ENCODE results near the gene RNU2-63P.

The RNU2-63P gene

DNA sequence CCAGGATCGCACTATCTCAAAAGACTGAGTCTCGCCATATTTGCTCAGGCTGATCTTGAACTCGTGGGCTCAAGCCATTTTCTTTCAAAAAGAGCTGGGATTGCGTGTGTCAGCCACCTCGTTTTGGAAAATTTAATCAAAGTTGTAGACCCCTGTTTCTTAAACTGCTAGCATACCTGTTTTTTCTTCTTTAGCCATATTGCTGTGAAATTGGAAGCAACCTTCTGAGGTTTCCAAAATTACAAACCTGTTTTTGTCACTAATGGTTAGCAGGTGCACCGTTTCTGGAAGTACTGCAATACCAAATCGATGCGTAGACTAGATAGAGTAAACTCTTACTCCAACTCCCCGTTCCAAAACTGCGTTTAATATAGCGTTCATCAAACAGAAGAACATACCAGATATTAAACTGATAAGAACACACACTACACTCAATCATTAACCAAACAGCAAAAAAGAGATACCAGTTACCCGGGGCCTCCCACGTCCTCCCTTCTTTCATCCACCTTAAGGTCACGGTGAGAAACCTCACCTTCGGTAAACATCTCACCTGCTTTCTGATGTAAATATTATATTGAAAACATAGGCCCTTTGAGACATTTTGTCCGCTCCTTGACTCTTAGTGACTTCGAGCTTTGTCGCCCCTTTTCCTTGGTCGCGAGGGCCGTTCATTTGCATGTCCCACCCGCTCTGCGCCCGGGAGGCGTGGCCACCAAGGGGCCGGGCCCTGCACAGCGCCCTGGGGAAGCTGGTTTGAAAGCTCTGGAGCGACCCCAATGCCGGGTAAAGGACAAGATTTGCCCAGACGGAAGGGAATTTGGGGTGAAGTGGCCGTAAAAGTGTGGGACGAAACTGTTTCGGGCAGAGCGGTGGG is at the start of gene RNU2-63P:
Gene RNU2-63P, minus strand, starts transcription at position 462 of the 874 bp plus-strand sequence.
- peak within 1 kb of the TSS; percentile 90 for H3K27ac ChIP-seq
- peak; percentile 93 for DNase-seq (ENCODE audit: low read depth, low spot score)
- H3K9me3 ChIP-seq (ENCODE audit: low read depth, low read length): no peaks in the 10 kb centered on the region
- peak within 1 kb of the TSS; percentile 76 for H3K4me3 ChIP-seq
- H3K36me3 ChIP-seq (ENCODE audit: insufficient read depth, low read length): no peaks in the 10 kb centered on the region
- peak within 1 kb of the TSS; percentile 88 for H3K9ac ChIP-seq (ENCODE audit: insufficient read length)
- peak; percentile 100 for TF ChIP-seq POLR2AphosphoS5 (IDR thresholded peaks at IDR 0.05; ENCODE audit: borderline replicate concordance, low read depth, low read length)
- no peak for TF ChIP-seq EZH2 (IDR thresholded peaks at IDR 0.05)
- TF ChIP-seq FOXP2 (optimal IDR thresholded peaks at IDR 0.05; ENCODE audit: control extremely low read depth, extremely low read length, insufficient read depth): no peak

DNA sequence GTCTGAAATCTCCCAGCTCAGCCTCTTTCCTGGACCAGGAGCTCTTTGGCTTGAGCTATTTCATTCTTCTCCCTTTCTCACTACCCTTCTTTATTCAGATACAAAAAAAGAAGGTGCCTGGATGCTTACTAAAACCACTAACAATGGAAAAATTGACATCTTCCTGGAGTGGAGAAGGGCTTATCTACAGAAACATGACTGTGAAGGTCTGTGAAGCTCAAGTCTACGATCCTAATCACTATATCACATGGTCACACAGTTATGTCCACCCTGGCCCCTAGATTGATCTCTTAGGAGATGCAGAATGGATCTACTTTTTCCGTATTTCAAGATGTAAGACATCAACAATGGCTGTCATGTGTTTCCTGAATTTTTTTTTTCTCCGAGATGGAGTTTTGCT is 44.9 kb upstream of the RNU2-63P start:
- Histone ChIP-seq H3K27ac (no peak overlapping the region), H3K36me3 (ENCODE audit: insufficient read depth, low read length) (no peaks in the 10 kb centered on the region), H3K9ac (ENCODE audit: insufficient read length) (no peak overlapping the region), H3K9me3 (ENCODE audit: low read depth, low read length) (no peaks in the 10 kb centered on the region), H3K4me3 (no peak overlapping the region)
- no peak for TF ChIP-seq EZH2 (IDR thresholded peaks at IDR 0.05)
- no peak for TF ChIP-seq POLR2AphosphoS5 (IDR thresholded peaks at IDR 0.05; ENCODE audit: borderline replicate concordance, low read depth, low read length)
- no peak for TF ChIP-seq FOXP2 (optimal IDR thresholded peaks at IDR 0.05; ENCODE audit: control extremely low read depth, extremely low read length, insufficient read depth)
- no peak for DNase-seq (ENCODE audit: low read depth, low spot score)

DNA sequence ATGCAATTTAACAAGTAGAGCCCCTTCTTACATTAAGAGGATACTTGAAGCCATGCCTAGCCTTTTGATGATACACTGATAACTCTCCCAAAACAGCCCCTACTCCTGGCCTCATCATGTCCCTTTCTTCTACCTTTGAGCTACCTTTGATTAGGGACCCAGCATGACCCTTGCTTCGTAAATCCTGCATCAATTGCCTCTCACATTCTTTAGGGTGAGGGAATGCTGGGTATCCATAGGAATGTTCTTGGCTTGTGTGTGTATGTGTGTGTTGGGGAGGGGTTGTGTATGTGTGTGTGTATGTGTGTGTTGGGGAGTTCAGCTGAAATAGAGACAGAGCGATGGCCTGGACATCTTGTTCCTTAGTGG is 44.5 kb upstream of the RNU2-63P start:
- no peak for DNase-seq (ENCODE audit: low read depth, low spot score)

DNA sequence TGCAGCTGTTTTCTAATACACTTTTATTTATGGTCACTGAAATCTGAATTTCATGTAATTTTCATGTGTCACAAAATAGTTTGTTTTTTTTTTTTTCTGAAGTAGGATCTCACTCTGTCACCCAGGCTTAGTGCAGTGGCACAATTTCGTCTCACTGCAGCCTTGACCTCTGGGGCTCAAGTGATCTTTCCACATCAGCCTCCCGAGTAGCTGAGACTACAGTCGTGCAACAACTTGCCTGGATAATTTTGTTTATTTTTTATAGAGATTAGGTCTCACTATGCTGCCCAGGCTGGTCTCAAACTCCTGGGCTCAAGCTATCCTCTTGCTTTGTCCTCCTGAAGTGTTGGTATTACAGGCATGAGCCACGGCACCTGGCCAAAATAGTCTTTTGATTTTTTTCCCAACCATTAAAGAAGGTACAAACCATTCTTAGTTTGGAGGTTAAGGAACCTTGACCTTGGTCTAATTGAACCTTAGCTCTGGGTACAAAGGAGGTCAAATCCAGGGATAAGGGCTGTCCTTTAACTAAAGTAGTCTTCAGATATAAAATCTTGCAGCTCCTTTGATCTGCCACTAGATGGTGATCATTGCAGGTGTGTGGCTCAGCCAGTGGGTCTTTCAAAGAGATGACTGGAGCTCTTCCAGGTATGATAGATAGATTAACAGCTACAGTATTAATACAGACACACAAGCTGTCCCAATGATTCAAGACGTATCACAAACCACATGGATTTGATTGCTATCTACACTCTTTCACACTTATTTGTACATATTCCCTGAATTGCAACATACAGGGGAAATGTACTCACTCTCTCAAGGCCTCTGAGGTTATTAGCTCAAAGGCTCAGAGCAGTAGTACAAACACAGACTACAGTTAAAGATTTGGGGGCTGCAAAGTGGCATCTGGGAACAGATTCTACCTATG is 43.9 kb upstream of the RNU2-63P start:
- no peak for DNase-seq (ENCODE audit: low read depth, low spot score)
- Histone ChIP-seq H3K9ac (ENCODE audit: insufficient read length) (no peak overlapping the region), H3K27ac (no peak overlapping the region), H3K4me3 (no peak overlapping the region), H3K9me3 (ENCODE audit: low read depth, low read length) (no peaks in the 10 kb centered on the region), H3K36me3 (ENCODE audit: insufficient read depth, low read length) (no peaks in the 10 kb centered on the region)
- TF ChIP-seq FOXP2 (optimal IDR thresholded peaks at IDR 0.05; ENCODE audit: control extremely low read depth, extremely low read length, insufficient read depth): no peak

More for the DNA sequence above, 44.5 kb upstream of the RNU2-63P start:
- no peak overlapping the region for H3K27ac ChIP-seq
- no peak for TF ChIP-seq POLR2AphosphoS5 (IDR thresholded peaks at IDR 0.05; ENCODE audit: borderline replicate concordance, low read depth, low read length)
- no peak for TF ChIP-seq EZH2 (IDR thresholded peaks at IDR 0.05)
- no peak for TF ChIP-seq FOXP2 (optimal IDR thresholded peaks at IDR 0.05; ENCODE audit: control extremely low read depth, extremely low read length, insufficient read depth)
- H3K9me3 ChIP-seq (ENCODE audit: low read depth, low read length): no peaks in the 10 kb centered on the region
- no peaks in the 10 kb centered on the region for H3K36me3 ChIP-seq (ENCODE audit: insufficient read depth, low read length)
- H3K9ac ChIP-seq (ENCODE audit: insufficient read length): no peak overlapping the region
- no peak overlapping the region for H3K4me3 ChIP-seq

DNA sequence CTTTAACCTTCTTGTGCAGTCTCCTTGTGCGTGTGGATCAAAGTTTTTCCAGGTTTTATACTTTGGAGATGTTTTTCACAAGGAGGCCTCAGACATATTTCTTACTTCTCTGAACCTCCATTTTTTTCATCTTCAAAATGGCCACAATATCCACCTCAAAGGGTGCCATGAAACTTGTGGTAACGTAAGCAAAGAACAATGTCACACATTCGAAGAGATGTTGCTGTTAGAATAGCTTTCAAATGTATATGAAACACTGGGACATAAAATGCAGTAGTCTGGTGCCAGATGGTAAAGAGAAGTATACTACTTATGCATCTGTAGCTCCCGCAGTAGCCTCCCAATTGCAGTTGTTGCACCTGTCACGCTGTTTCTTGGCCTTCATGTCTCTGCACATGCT is 41.8 kb upstream of the RNU2-63P start:
- Histone ChIP-seq H3K9ac (ENCODE audit: insufficient read length) (no peak overlapping the region), H3K36me3 (ENCODE audit: insufficient read depth, low read length) (no peaks in the 10 kb centered on the region), H3K9me3 (ENCODE audit: low read depth, low read length) (no peaks in the 10 kb centered on the region), H3K4me3 (no peak overlapping the region), H3K27ac (no peak overlapping the region)
- TF ChIP-seq POLR2AphosphoS5 (IDR thresholded peaks at IDR 0.05; ENCODE audit: borderline replicate concordance, low read depth, low read length) (no peak), FOXP2 (optimal IDR thresholded peaks at IDR 0.05; ENCODE audit: control extremely low read depth, extremely low read length, insufficient read depth) (no peak), EZH2 (IDR thresholded peaks at IDR 0.05) (no peak)
- DNase-seq (ENCODE audit: low read depth, low spot score): no peak

DNA sequence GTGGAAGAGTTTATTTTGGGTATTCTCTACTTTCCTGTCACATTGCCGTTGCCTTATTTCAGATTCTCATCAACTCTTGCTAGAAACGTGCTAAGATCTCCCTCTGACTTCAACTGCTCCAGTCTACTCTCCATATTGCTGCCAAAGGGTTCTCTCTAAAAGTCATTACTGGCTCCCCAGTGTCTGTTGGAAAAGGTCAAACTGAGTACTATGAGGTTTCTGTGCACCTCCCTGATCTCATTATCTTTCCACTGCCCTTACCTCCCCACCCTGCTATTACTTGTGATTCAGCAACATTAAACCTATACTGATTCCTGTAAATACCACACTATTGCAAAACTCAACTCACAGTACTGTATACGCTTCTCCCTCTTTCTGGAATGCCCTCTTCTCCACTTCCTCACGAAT is 41.1 kb upstream of the RNU2-63P start:
- Histone ChIP-seq H3K9ac (ENCODE audit: insufficient read length) (no peak overlapping the region), H3K4me3 (no peak overlapping the region), H3K9me3 (ENCODE audit: low read depth, low read length) (no peaks in the 10 kb centered on the region), H3K36me3 (ENCODE audit: insufficient read depth, low read length) (no peaks in the 10 kb centered on the region), H3K27ac (no peak overlapping the region)
- DNase-seq (ENCODE audit: low read depth, low spot score): no peak
- no peak for TF ChIP-seq POLR2AphosphoS5 (IDR thresholded peaks at IDR 0.05; ENCODE audit: borderline replicate concordance, low read depth, low read length)
- no peak for TF ChIP-seq FOXP2 (optimal IDR thresholded peaks at IDR 0.05; ENCODE audit: control extremely low read depth, extremely low read length, insufficient read depth)

DNA sequence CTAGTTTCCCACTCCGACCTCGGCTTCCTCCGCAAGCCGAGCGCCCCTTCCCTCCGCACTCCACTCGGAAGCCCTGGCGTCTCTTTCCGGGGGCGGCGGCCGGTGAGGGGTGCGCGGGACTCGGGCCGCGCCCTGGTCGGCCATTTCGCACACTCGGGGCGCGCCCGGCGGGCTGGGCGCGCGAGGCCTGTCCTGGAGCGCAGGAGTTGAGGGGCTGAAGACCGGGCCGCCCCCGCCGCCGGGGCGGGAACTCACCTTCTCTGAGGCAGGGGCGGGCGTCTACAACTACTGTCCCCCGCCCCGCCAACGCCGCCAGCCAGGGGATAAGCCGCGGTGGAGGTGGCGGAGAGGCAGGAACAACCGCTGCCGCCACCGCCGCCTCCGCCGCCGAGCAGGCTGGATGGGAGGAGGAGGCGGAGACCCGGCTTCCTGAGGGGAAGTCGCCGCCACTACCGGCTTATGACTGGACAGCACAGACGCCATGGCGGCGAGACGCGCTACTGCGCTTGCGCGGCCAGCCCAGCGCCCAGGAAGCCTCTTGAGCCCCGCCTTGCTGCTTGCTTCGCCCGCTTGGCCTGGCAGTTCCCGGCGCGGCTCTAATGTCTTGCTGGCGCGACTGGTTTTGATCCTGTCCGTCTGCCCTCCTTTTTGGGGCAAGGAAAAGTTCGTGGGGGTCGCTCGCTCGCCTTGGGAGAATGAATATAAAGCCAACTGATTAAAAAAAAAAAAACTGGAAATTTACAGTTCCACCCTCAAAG is 39.2 kb upstream of the RNU2-63P start, which contains the start of gene KRCC1:
Gene KRCC1, minus strand, starts transcription at position 413 of the 758 bp plus-strand sequence. CDS start 27,220 bp downstream, outside the sequence.
- peak; percentile 59 for DNase-seq (ENCODE audit: low read depth, low spot score)
- peak within 1 kb of the TSS; percentile 94 for H3K9ac ChIP-seq (ENCODE audit: insufficient read length)
- H3K9me3 ChIP-seq (ENCODE audit: low read depth, low read length): no peaks in the 10 kb centered on the region
- H3K27ac ChIP-seq: peak within 1 kb of the TSS; percentile 77; the same call in 1 of the 2 replicates
- no peaks in the 10 kb centered on the region for H3K36me3 ChIP-seq (ENCODE audit: insufficient read depth, low read length)
- H3K4me3 ChIP-seq: peak within 1 kb of the TSS; percentile 90
- TF ChIP-seq EZH2 (IDR thresholded peaks at IDR 0.05) (no peak), POLR2AphosphoS5 (IDR thresholded peaks at IDR 0.05; ENCODE audit: borderline replicate concordance, low read depth, low read length) (peak; percentile 85), FOXP2 (optimal IDR thresholded peaks at IDR 0.05; ENCODE audit: control extremely low read depth, extremely low read length, insufficient read depth) (no peak)
